Epithelial cell of prostate (primary cell): ENCODE results near the gene SPTLC1.

Source experiments
- DNase-seq: peaks from one replicate; pipeline ENCODE4 v3.0.0-alpha.2; 2011; ENCODE audit warnings: low read depth, low spot score
- H3K27ac ChIP-seq: fragments of 450-650 bp; 2 replicates; pipeline ENCODE4 v1.5.1; 2017; ENCODE audit warnings: mild to moderate bottlenecking

The SPTLC1 gene

GRCh38 chr9:92100237-92100911 lies 14.8 kb downstream of the SPTLC1 start:
- DNase-seq, result peak; percentile 34
- H3K27ac ChIP-seq, result peak overlapping the region; percentile 55

DNA sequence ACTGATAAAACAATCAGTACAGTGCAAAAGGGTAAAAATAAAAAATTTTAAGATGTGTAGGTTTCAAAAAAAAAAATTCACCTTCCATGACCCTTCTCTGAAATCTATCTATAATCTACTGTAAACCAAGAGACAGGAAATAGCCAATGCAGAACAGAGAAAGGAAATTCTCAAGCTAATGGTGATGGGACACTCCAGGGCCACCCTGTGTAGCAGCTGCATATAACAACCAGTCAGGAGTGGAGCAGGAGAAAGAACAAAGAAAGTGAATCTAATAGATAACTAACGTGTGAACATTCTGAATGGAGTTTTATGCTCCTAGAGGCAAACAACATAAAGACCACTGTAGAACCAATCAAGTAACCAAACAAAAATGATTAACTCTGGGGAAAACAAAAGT lies 16.6 kb downstream of the SPTLC1 start:
- no peak for DNase-seq
- H3K27ac ChIP-seq, result peak overlapping the region; percentile 15

DNA sequence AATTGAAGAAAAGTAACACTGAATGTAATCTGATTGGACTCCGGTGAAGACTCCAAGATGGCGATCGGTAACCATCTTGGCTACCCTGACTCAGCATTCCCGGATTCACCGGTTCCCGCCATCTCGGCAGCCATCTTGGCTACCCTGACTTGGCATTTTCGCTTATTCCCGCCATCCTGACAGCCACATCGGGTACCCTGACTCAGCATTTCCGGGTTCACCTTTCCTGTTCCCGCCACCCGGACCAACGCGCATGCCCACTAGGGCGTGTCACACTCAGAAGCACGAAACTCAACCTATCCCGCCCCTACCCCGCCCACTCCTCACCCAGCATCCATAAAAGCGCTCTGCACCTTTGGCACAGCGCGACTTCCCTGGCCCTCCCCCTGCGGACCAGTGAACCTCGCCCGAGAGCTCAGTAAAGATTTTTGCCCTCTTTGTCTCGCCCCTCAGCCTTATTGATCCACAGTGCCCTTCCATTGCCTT lies 17.2 kb downstream of the SPTLC1 start:
- H3K27ac ChIP-seq, result peak overlapping the region; percentile 15
- DNase-seq, result no peak

DNA sequence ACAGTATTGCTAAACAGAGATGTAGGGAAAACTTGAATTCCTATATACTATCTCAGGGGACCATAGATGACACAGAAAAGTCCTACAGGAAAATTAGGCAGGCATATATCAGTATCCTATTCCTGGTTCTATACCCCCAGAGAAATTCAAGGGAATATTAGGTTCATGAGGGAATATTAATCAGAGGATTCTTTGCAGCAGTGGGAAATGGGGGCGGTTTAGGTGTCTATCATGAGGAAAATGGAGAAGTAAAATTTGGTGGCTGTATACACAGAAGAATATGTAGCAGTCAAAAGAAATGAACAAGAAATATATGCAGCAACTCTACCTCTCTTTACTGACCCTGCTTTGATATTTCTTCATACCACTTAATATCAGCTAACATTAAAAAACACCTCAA lies 20.0 kb downstream of the SPTLC1 start:
- no peak overlapping the region for H3K27ac ChIP-seq
- no peak for DNase-seq

- DNase-seq, result no peak
- no peak overlapping the region for H3K27ac ChIP-seq
Measured at GRCh38 chr9:92094655-92095054, 20.6 kb downstream of the SPTLC1 start.

DNA sequence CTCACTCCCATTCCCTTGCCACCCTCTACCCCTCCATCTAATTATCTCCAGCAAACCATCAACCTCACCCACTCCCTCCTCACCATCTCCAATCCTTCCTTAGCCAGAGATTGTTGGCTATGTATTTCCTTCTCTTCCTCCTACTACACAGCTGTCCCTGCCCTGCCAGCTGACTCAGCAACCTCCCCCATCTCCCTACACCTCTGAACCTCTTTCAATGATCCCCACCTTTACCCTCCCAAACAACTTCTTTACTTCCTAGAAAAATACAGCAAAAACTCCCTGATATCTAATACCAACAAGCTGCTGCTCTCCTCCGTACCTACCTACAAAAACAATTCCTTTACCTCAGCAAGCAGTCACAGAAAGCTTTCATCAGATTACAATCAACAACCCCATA lies 37.3 kb downstream of the SPTLC1 start:
- no peak for DNase-seq
- H3K27ac ChIP-seq, result no peak overlapping the region

GRCh38 chr9:92071634-92072033 lies 43.6 kb downstream of the SPTLC1 start:
- no peak for DNase-seq
- H3K27ac ChIP-seq, result no peak overlapping the region

DNA sequence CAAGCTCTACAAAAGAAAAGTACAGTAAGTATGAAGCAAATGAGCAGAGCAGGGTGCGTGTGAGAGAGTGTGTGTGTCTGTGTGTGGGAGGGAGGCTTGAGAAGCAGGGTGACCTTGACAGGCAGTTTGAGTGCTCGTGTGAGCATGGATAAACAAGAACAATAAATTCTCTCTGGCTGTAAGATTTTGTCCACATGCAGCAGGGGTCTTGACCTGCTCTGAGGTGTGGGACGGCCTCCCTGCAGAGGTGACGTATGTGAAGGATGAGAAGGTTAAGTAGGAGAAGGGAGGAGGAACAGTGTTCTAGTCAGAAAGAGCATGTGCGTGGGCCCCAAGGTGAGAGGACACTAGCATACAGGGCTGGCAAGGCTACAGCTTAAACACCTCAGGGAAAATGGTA lies 49.0 kb downstream of the SPTLC1 start:
- no peak for DNase-seq
- no peak overlapping the region for H3K27ac ChIP-seq

GRCh38 chr9:92064711-92065110 lies 50.5 kb downstream of the SPTLC1 start:
- DNase-seq, result no peak
- no peak overlapping the region for H3K27ac ChIP-seq

GRCh38 chr9:92061184-92061583 lies 54.0 kb downstream of the SPTLC1 start:
- H3K27ac ChIP-seq, result no peak overlapping the region
- no peak for DNase-seq

- no peak overlapping the region for H3K27ac ChIP-seq
- DNase-seq, result no peak
Measured at GRCh38 chr9:92059661-92060060, 55.6 kb downstream of the SPTLC1 start.

DNA sequence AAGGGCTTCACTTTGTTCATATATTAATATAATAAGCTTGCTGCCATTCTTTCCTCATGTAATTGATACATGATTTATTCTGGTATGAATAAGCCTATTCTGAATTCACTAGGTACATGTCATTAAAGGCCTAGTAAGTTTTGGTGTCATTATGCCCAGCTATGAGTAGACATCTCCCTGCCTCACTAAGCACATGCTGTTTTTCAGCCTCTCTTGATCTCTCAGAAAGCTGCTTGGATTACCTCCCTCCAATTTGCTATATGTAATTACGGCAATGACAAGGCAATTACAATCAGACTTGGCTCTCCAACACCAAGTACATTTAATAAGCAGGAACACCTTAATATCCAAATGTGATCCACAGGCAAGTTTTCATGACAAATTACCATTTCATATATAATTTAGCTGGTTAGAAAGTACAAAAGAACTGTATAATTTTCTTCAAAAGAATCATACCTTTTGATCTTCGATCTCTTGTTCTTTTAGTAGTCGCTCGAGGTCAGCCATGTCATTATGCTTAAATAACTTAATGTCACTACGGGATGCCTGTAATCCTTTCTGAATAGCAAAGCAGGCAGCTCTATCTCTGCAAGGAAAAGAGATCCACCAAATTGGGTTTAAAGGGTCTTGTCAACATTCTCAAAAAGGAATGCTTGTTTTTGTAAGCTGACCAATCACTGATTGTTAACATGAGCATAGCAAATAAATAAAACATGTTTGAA lies 56.3 kb downstream of the SPTLC1 start:
- no peak overlapping the region for H3K27ac ChIP-seq
- DNase-seq, result no peak

GRCh38 chr9:92058026-92058425 lies 57.2 kb downstream of the SPTLC1 start:
- H3K27ac ChIP-seq, result no peak overlapping the region
- DNase-seq, result no peak

- DNase-seq, result no peak
Measured at GRCh38 chr9:92057226-92057625, 58.0 kb downstream of the SPTLC1 start.

GRCh38 chr9:92055624-92056023 lies 59.6 kb downstream of the SPTLC1 start:
- no peak for DNase-seq
- no peak overlapping the region for H3K27ac ChIP-seq

More at GRCh38 chr9:92057226-92057625, 58.0 kb downstream of the SPTLC1 start:
- H3K27ac ChIP-seq, result no peak overlapping the region

- H3K27ac ChIP-seq, result no peak overlapping the region
- DNase-seq, result no peak
Measured at GRCh38 chr9:92048924-92049625, 66.1 kb downstream of the SPTLC1 start.

GRCh38 chr9:92047500-92047899 lies 67.7 kb downstream of the SPTLC1 start:
- no peak for DNase-seq

GRCh38 chr9:92046676-92047075 lies 68.5 kb downstream of the SPTLC1 start:
- DNase-seq, result no peak
- no peak overlapping the region for H3K27ac ChIP-seq

More at GRCh38 chr9:92047500-92047899, 67.7 kb downstream of the SPTLC1 start:
- no peak overlapping the region for H3K27ac ChIP-seq

DNA sequence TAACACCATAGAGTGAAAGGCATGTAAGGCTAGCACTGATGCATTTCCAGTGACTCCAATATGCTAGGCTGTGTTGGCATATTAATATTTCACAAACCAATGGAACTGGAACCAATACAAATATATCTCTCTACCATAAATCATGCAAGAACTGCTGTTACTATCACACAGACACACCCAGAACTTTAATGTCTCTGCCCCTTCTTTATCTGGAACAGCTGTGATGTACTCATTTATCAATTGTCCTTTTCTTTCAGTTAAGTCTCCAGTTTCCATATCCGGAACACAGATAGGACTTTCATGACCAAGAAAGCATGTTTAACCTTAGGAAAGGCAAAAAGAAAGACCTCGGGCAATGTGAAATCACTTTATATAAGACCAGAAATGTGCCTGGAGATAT lies 70.3 kb downstream of the SPTLC1 start:
- DNase-seq, result no peak
- no peak overlapping the region for H3K27ac ChIP-seq

DNA sequence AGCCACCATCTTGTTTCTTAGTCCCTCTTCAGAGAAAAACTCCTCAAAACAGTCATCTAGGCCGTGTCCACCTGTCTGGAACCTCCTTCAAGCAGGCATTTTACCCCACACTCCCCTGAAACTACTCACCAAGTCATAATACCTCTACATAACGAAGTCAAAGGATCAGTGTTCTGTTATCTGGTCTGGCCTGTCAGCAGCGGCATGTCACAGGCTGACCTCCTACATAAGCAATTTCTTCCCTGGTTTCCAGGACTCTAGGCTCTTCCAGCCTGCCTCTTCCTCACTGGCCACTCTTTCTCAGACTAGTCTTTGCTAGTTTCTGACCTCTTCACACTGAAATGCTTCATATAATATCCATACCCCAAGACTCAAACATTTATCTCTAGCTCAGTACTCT lies 72.2 kb downstream of the SPTLC1 start:
- no peak overlapping the region for H3K27ac ChIP-seq
- DNase-seq, result no peak

DNA sequence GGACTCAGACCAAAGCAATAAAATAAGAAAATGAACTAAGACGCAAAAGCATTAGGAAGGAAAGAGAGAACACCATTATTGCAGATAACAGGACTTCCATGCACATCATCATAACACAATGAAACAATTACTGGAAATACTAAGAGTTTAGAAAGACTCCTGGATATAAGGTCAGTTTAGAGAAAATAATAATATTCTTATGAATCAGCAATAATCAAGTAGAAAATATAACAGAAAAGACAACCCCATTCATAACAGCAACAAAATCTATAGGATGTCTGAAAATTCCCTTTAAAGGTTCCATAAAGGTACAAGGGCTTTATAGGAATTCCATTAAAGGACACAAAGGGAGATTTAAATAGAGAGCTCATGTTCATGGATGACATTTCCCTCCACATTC lies 73.0 kb downstream of the SPTLC1 start:
- DNase-seq, result no peak

More for the DNA sequence above, 73.0 kb downstream of the SPTLC1 start:
- no peak overlapping the region for H3K27ac ChIP-seq
